Measurements from ENCODE around the gene PTPRN2. TPM values are rescaled to one million over a fixed set of nuclear protein-coding genes. Genes with fewer than 3 reads are reported as not detected.

The PTPRN2 gene
- total and polyA plus RNA-seq, 2 of the 13 experiments (the other 11 are each of a cell fraction or from before 2014, with no cell fraction given): 2.5 to 24.2 TPM

DNA sequence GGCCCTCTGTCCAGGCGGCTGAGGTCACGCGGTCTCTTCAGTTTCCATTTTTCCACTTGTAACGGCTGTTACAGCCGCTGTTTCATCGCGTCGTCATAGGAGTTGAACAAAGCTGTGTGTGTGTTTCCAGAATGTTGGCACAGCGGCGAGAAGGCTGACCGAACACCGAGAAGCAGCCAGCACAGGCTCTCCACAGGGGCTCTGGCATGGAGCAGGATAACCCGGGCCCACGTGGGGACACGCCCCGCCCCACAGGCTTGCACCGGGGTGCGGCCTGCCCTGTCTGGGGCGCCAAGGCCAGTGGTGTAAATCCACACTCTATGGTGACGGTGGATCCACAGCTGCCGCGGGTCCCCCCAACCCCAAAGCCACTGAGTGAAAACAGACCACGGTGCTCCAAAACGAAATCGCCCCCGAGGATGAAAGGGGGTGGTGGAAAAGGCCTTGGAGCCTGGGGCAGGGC is 802.6 kb downstream of the PTPRN2 start:
- ATAC-seq: no peak
- intact Hi-C loops (cut with micrococcal nuclease; ENCODE audit: unreplicated experiment): no loop called here

More for the DNA sequence above, 802.6 kb downstream of the PTPRN2 start:
- DNase-seq (ENCODE audit: low spot score): no peak
- Histone ChIP-seq H3K9ac (ENCODE audit: insufficient read depth, low read depth, low read length) (no peak overlapping the region), H3K9me3 (ENCODE audit: low read length) (no peaks in the 10 kb centered on the region), H3K27ac (ENCODE audit: extremely low read length, insufficient read depth, low read length) (no peak overlapping the region), H3K27me3 (ENCODE audit: control insufficient read depth in 1 of 2, insufficient read depth in 2 of 2, low read length in 2 of 2) (peaks cover 0 to 8% of the 10 kb centered on the region in 2 experiments; a peak in 2 of 5 replicates), H4K20me1 (ENCODE audit: insufficient read depth, low read length) (peaks cover 7% of the 10 kb centered on the region), H3K4me3 (replicated peaks in 1 of 3; ENCODE audit: insufficient read depth in 1 of 3, low read depth in 2 of 3, low read length in 3 of 3) (no peak overlapping the region), H3K4me1 (ENCODE audit: insufficient read depth, low read length) (no peaks in the 10 kb centered on the region), H2AFZ (ENCODE audit: low read length) (no peak overlapping the region), H3K4me2 (ENCODE audit: low read depth, low read length) (no peak overlapping the region), H3K79me2 (ENCODE audit: insufficient read depth, low read length) (no peaks in the 10 kb centered on the region), H3K36me3 (replicated peaks in 1 of 2; ENCODE audit: control insufficient read depth in 1 of 2, insufficient read depth in 2 of 2, low read length in 2 of 2) (no peaks in the 10 kb centered on the region; a peak in 1 of 5 replicates)
- ChIA-PET POLR2A (no interaction called here), CTCF (ENCODE audit: low intra/inter-chr PET ratio, low total read pairs) (no interaction called here)
- in situ Hi-C loops (cut with HindIII; ENCODE audit: extremely low pct_ligation_motif_present, low pct_unique_long_range_greater_than_20kb): no loop called here
- WGBS (ENCODE audit: low lambda C conversion rate): 93% methylated on average over 8 of the region's 26 CpGs
- FAIRE-seq: no peak
- TF ChIP-seq ZNF878 (CRISPR knock-in tag; IDR thresholded peaks at IDR 0.05): no peak
- TF ChIP-seq HOXA7 (CRISPR knock-in tag; IDR thresholded peaks at IDR 0.05): no peak
- no peak for TF ChIP-seq RBM22 (optimal IDR thresholded peaks at IDR 0.05; ENCODE audit: low read length)
- no peak for TF ChIP-seq ARHGAP35 (CRISPR knock-in tag; IDR thresholded peaks at IDR 0.05; ENCODE audit: borderline replicate concordance)
- no peak for TF ChIP-seq ZBTB1 (CRISPR knock-in tag; IDR thresholded peaks at IDR 0.05; ENCODE audit: borderline replicate concordance)
- no peak for TF ChIP-seq KLF13 (CRISPR knock-in tag; IDR thresholded peaks at IDR 0.05)
- TF ChIP-seq MATR3 (CRISPR knock-in tag; IDR thresholded peaks at IDR 0.05): no peak
- no peak for TF ChIP-seq SP140L (CRISPR knock-in tag; IDR thresholded peaks at IDR 0.05; ENCODE audit: borderline replicate concordance)
- TF ChIP-seq ZBTB42 (CRISPR knock-in tag; IDR thresholded peaks at IDR 0.05): no peak
- no peak for TF ChIP-seq ZNF337 (CRISPR knock-in tag; IDR thresholded peaks at IDR 0.05; ENCODE audit: borderline replicate concordance, low read depth)
- no peak for TF ChIP-seq ZNF572 (CRISPR knock-in tag; IDR thresholded peaks at IDR 0.05)
- no peak for TF ChIP-seq NONO (IDR thresholded peaks at IDR 0.05)
- TF ChIP-seq NONO (CRISPR knock-in tag; conservative IDR thresholded peaks at IDR 0.05): no peak
- no peak for TF ChIP-seq LBX2 (CRISPR knock-in tag; IDR thresholded peaks at IDR 0.05; ENCODE audit: borderline replicate concordance)
- no peak for TF ChIP-seq ZNF724P (CRISPR knock-in tag; IDR thresholded peaks at IDR 0.05; ENCODE audit: borderline replicate concordance)
- TF ChIP-seq ZNF34 (CRISPR knock-in tag; IDR thresholded peaks at IDR 0.05; ENCODE audit: borderline replicate concordance): no peak
- TF ChIP-seq KDM3A (CRISPR knock-in tag; IDR thresholded peaks at IDR 0.05; ENCODE audit: low read depth): no peak
- no peak for TF ChIP-seq SRY (CRISPR knock-in tag; IDR thresholded peaks at IDR 0.05)
- TF ChIP-seq TBX3 (IDR thresholded peaks at IDR 0.05; ENCODE audit: borderline replicate concordance): no peak
- TF ChIP-seq NFRKB (IDR thresholded peaks at IDR 0.05): no peak
- BruUV-seq (replicated peaks): no TSS peak
